ENCODE measurements around the gene TTLL5. TPM values are rescaled to one million over a fixed set of nuclear protein-coding genes. Genes with fewer than 3 reads are reported as not detected.
A peak's percentile ranks its signal among the peaks of the same experiment; 100 is the strongest.

TTLL5 gene
- total and polyA plus RNA-seq, 7 donors, result 4.6 to 17.2 (median 9.1) TPM

GRCh38 chr14:75831952-75832351, 170.9 kb downstream of the TTLL5 start:
- no peak overlapping the region for H3K27ac ChIP-seq
- ATAC-seq, result peak in 3 of 4 donors; percentile 32 to 37 (median 35)

GRCh38 chr14:75832621-75833297, 171.7 kb downstream of the TTLL5 start:
- Histone ChIP-seq H3K27me3 (ENCODE audit: insufficient read depth in 3 of 3, low read length in 2 of 3) (no peaks in the 10 kb centered on the region), H3K4me3 (no peak overlapping the region), H3K27ac (no peak overlapping the region), H3K9me3 (no peaks in the 10 kb centered on the region), H3K4me1 (no peaks in the 10 kb centered on the region), H3K36me3 (ENCODE audit: insufficient read depth in 1 of 2, low read depth in 1 of 2) (no peaks in the 10 kb centered on the region)
- ATAC-seq (no peak), DNase-seq (no peak)
- intact Hi-C loops (cut with DNase I), result no loop called here
- TF ChIP-seq CTCF (IDR thresholded peaks at IDR 0.05), result no peak
- 76 to 82% (median 77%) methylated on average over 10 of the region's 10 CpGs for WGBS, 3 donors

More at GRCh38 chr14:75831952-75832351, 170.9 kb downstream of the TTLL5 start:
- 65 to 88% (median 73%) methylated on average over 3 of the region's 3 CpGs for WGBS, 3 donors
- Histone ChIP-seq H3K36me3 (ENCODE audit: insufficient read depth in 1 of 2, low read depth in 1 of 2) (no peaks in the 10 kb centered on the region), H3K27me3 (ENCODE audit: insufficient read depth in 3 of 3, low read length in 2 of 3) (no peaks in the 10 kb centered on the region), H3K4me3 (no peak overlapping the region), H3K4me1 (no peaks in the 10 kb centered on the region), H3K9me3 (no peaks in the 10 kb centered on the region)
- no peak for TF ChIP-seq CTCF (IDR thresholded peaks at IDR 0.05)
- no peak for DNase-seq
- intact Hi-C loops (cut with DNase I), result no loop called here

- intact Hi-C loops (cut with DNase I), result no loop called here
- WGBS, 3 donors, result 84 to 85% (median 84%) methylated on average over 2 of the region's 2 CpGs
- Histone ChIP-seq H3K4me1 (no peaks in the 10 kb centered on the region), H3K27me3 (ENCODE audit: insufficient read depth in 3 of 3, low read length in 2 of 3) (no peaks in the 10 kb centered on the region), H3K9me3 (no peaks in the 10 kb centered on the region), H3K4me3 (no peak overlapping the region), H3K27ac (no peak overlapping the region), H3K36me3 (ENCODE audit: insufficient read depth in 1 of 2, low read depth in 1 of 2) (no peaks in the 10 kb centered on the region)
- ATAC-seq (no peak), DNase-seq (no peak)
- no peak for TF ChIP-seq CTCF (IDR thresholded peaks at IDR 0.05)
These were observed 172.4 kb downstream of the TTLL5 start for GRCh38 chr14:75833326-75834020.

- Histone ChIP-seq H3K27ac (no peak overlapping the region), H3K27me3 (ENCODE audit: insufficient read depth in 3 of 3, low read length in 2 of 3) (no peaks in the 10 kb centered on the region), H3K9me3 (no peaks in the 10 kb centered on the region), H3K4me3 (no peak overlapping the region), H3K4me1 (no peaks in the 10 kb centered on the region), H3K36me3 (ENCODE audit: insufficient read depth in 1 of 2, low read depth in 1 of 2) (no peaks in the 10 kb centered on the region)
- ATAC-seq, result no peak
- no peak for TF ChIP-seq CTCF (IDR thresholded peaks at IDR 0.05)
- intact Hi-C loops (cut with DNase I), result no loop called here
- DNase-seq, result no peak
These were observed 174.2 kb downstream of the TTLL5 start for GRCh38 chr14:75835156-75835725.
